ENCODE measurements around the gene INO80. TPM values are rescaled to one million over a fixed set of nuclear protein-coding genes. Genes with fewer than 3 reads are reported as not detected.

INO80 gene
- 31.7 TPM for total RNA-seq

GRCh38 chr15:41116116-41116961 is at the start of gene INO80:
Gene INO80 (minus strand): TSS chr15:41116280. CDS start chr15:41096310, 19,970 bp downstream.
- H3K36me3 ChIP-seq, result no peaks in the 10 kb centered on the region
- TF ChIP-seq POLR2AphosphoS5 (IDR thresholded peaks at IDR 0.05; ENCODE audit: insufficient read depth in 1 of 2, low read depth in 1 of 2) (peak; percentile 87 to 95), POLR2A (IDR thresholded peaks at IDR 0.05) (no peak)
- peaks cover 31% of the 10 kb centered on the region for H3K4me1 ChIP-seq
- intact Hi-C loops (cut with DNase I), result loop anchor here (10.0 kb wide), 1 partner anchor 212 kb away; no protein-coding TSS in a partner anchor
- H3K4me3 ChIP-seq, result peak within 1 kb of the TSS; percentile 79 to 96
- no peaks in the 10 kb centered on the region for H3K27me3 ChIP-seq
- H3K27ac ChIP-seq, result peak within 1 kb of the TSS; percentile 99
- H3K9me3 ChIP-seq, result no peaks in the 10 kb centered on the region
- peak; percentile 98 to 99 for DNase-seq (ENCODE audit: extremely low spot score in 2 of 2)

GRCh38 chr15:41161736-41162135 is 45.7 kb upstream of the INO80 start:
- Histone ChIP-seq H3K27ac (no peak overlapping the region), H3K4me1 (no peaks in the 10 kb centered on the region), H3K4me3 (no peak overlapping the region), H3K27me3 (no peaks in the 10 kb centered on the region), H3K36me3 (no peaks in the 10 kb centered on the region), H3K9me3 (no peaks in the 10 kb centered on the region)
- no peak for DNase-seq (ENCODE audit: extremely low spot score in 2 of 2)
- no peak for TF ChIP-seq CTCF (IDR thresholded peaks at IDR 0.05)
- no peak for TF ChIP-seq POLR2A (IDR thresholded peaks at IDR 0.05)
- no peak for TF ChIP-seq POLR2AphosphoS5 (IDR thresholded peaks at IDR 0.05; ENCODE audit: insufficient read depth in 1 of 2, low read depth in 1 of 2)
- intact Hi-C loops (cut with DNase I), result no loop called here

- Histone ChIP-seq H3K36me3 (no peaks in the 10 kb centered on the region), H3K27ac (no peak overlapping the region), H3K9me3 (no peaks in the 10 kb centered on the region), H3K4me1 (no peaks in the 10 kb centered on the region), H3K27me3 (no peaks in the 10 kb centered on the region), H3K4me3 (no peak overlapping the region)
- no peak for DNase-seq (ENCODE audit: extremely low spot score in 2 of 2)
- intact Hi-C loops (cut with DNase I), result no loop called here
- TF ChIP-seq POLR2AphosphoS5 (IDR thresholded peaks at IDR 0.05; ENCODE audit: insufficient read depth in 1 of 2, low read depth in 1 of 2) (no peak), CTCF (IDR thresholded peaks at IDR 0.05) (no peak), POLR2A (IDR thresholded peaks at IDR 0.05) (no peak)
These were observed 45.3 kb upstream of the INO80 start for GRCh38 chr15:41161336-41161735.

- Histone ChIP-seq H3K27ac (no peak overlapping the region), H3K4me3 (no peak overlapping the region), H3K9me3 (no peaks in the 10 kb centered on the region), H3K36me3 (no peaks in the 10 kb centered on the region), H3K27me3 (no peaks in the 10 kb centered on the region), H3K4me1 (no peaks in the 10 kb centered on the region)
- no peak for DNase-seq (ENCODE audit: extremely low spot score in 2 of 2)
- intact Hi-C loops (cut with DNase I), result no loop called here
- no peak for TF ChIP-seq CTCF (IDR thresholded peaks at IDR 0.05)
- TF ChIP-seq POLR2A (IDR thresholded peaks at IDR 0.05), result no peak
- no peak for TF ChIP-seq POLR2AphosphoS5 (IDR thresholded peaks at IDR 0.05; ENCODE audit: insufficient read depth in 1 of 2, low read depth in 1 of 2)
These were observed 44.7 kb upstream of the INO80 start for GRCh38 chr15:41160639-41161315.

GRCh38 chr15:41154412-41154811 is 38.3 kb upstream of the INO80 start:
- DNase-seq (ENCODE audit: extremely low spot score in 2 of 2), result no peak
- TF ChIP-seq POLR2A (IDR thresholded peaks at IDR 0.05) (no peak), CTCF (IDR thresholded peaks at IDR 0.05) (no peak), POLR2AphosphoS5 (IDR thresholded peaks at IDR 0.05; ENCODE audit: insufficient read depth in 1 of 2, low read depth in 1 of 2) (no peak)
- Histone ChIP-seq H3K27ac (no peak overlapping the region), H3K9me3 (no peaks in the 10 kb centered on the region), H3K27me3 (no peaks in the 10 kb centered on the region), H3K4me1 (no peaks in the 10 kb centered on the region), H3K36me3 (no peaks in the 10 kb centered on the region), H3K4me3 (no peak overlapping the region)
- intact Hi-C loops (cut with DNase I), result no loop called here

All from vagina (tissue), 2 donors.